ENCODE data around the gene RAPGEF3. TPM values are rescaled to one million over a fixed set of nuclear protein-coding genes. Genes with fewer than 3 reads are reported as not detected.

Gene RAPGEF3
- total RNA-seq, 2 donors from 2014 or later = 10.1 TPM

DNA sequence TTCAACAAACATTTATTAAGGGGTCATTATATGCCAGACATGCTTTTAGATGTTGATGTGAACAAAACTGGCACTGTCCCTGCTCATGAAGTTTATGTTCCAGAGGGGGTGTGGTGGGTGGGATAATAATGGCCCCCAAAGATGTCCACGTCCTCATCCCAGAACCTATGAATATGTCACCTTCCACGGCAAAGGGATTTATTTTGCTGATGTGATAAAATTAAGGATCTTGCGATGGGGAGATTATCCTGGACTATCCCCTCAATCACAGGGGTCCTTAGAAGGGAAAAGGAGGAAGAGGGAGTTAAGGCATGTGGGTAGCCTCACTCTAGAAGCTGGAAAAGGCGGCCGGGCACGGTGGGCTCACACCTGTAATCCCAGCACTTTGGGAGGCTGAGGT, 12.6 kb upstream of the RAPGEF3 start:
- Histone ChIP-seq H3K27me3 (no peaks in the 10 kb centered on the region), H3K4me1 (no peaks in the 10 kb centered on the region), H3K9ac (ENCODE audit: low read depth in 2 of 2, low read length in 2 of 2) (no peak overlapping the region), H3K4me3 (no peak overlapping the region), H3K36me3 (no peaks in the 10 kb centered on the region), H3K27ac (no peak overlapping the region), H3K9me3 (no peaks in the 10 kb centered on the region)
- DNase-seq = no peak
- TF ChIP-seq, protein P1, sequence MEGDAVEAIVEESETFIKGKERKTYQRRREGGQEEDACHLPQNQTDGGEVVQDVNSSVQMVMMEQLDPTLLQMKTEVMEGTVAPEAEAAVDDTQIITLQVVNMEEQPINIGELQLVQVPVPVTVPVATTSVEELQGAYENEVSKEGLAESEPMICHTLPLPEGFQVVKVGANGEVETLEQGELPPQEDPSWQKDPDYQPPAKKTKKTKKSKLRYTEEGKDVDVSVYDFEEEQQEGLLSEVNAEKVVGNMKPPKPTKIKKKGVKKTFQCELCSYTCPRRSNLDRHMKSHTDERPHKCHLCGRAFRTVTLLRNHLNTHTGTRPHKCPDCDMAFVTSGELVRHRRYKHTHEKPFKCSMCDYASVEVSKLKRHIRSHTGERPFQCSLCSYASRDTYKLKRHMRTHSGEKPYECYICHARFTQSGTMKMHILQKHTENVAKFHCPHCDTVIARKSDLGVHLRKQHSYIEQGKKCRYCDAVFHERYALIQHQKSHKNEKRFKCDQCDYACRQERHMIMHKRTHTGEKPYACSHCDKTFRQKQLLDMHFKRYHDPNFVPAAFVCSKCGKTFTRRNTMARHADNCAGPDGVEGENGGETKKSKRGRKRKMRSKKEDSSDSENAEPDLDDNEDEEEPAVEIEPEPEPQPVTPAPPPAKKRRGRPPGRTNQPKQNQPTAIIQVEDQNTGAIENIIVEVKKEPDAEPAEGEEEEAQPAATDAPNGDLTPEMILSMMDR (IDR thresholded peaks at IDR 0.05) = no peak
- intact Hi-C loops (cut with DNase I) = no loop called here

- Histone ChIP-seq H3K36me3 (no peaks in the 10 kb centered on the region), H3K4me1 (no peaks in the 10 kb centered on the region), H3K9ac (ENCODE audit: low read depth in 2 of 2, low read length in 2 of 2) (no peak overlapping the region), H3K27me3 (no peaks in the 10 kb centered on the region), H3K9me3 (no peaks in the 10 kb centered on the region), H3K27ac (no peak overlapping the region), H3K4me3 (no peak overlapping the region)
- intact Hi-C loops (cut with DNase I) = no loop called here
- TF ChIP-seq, protein P1 (IDR thresholded peaks at IDR 0.05) = no peak
- no peak for DNase-seq
Observed at GRCh38 chr12:47770086-47770726, 11.5 kb upstream of the RAPGEF3 start.

- H3K4me1 ChIP-seq = no peaks in the 10 kb centered on the region
- H3K9me3 ChIP-seq = no peaks in the 10 kb centered on the region
- H3K27ac ChIP-seq = no peak overlapping the region
- H3K4me3 ChIP-seq = no peak overlapping the region
- H3K9ac ChIP-seq (ENCODE audit: low read depth in 2 of 2, low read length in 2 of 2) = no peak overlapping the region
- no peak for DNase-seq
- no peaks in the 10 kb centered on the region for H3K36me3 ChIP-seq
- intact Hi-C loops (cut with DNase I) = no loop called here
- TF ChIP-seq, protein P1 (IDR thresholded peaks at IDR 0.05) = no peak
- no peaks in the 10 kb centered on the region for H3K27me3 ChIP-seq
Observed at GRCh38 chr12:47769234-47770085, 10.8 kb upstream of the RAPGEF3 start.

- no peak for DNase-seq
- Histone ChIP-seq H3K4me3 (no peak overlapping the region), H3K36me3 (no peaks in the 10 kb centered on the region), H3K4me1 (no peaks in the 10 kb centered on the region), H3K9ac (ENCODE audit: low read depth in 2 of 2, low read length in 2 of 2) (no peak overlapping the region), H3K27me3 (no peaks in the 10 kb centered on the region), H3K9me3 (no peaks in the 10 kb centered on the region), H3K27ac (no peak overlapping the region)
- intact Hi-C loops (cut with DNase I) = no loop called here
- TF ChIP-seq, protein P1 (IDR thresholded peaks at IDR 0.05) = no peak
Observed at GRCh38 chr12:47768323-47768811, 9.7 kb upstream of the RAPGEF3 start.

- no peak overlapping the region for H3K4me3 ChIP-seq
- H3K4me1 ChIP-seq = no peaks in the 10 kb centered on the region
- intact Hi-C loops (cut with DNase I) = loop anchor here (2.0 kb wide), 1 partner anchor 24 kb away; no protein-coding TSS in a partner anchor
- no peaks in the 10 kb centered on the region for H3K27me3 ChIP-seq
- no peaks in the 10 kb centered on the region for H3K36me3 ChIP-seq
- H3K9me3 ChIP-seq = no peaks in the 10 kb centered on the region
- H3K27ac ChIP-seq = no peak overlapping the region
- no peak overlapping the region for H3K9ac ChIP-seq (ENCODE audit: low read depth in 2 of 2, low read length in 2 of 2)
- TF ChIP-seq, protein P1 (IDR thresholded peaks at IDR 0.05) = peak; percentile 56
- peak; percentile 77 for DNase-seq
Observed at GRCh38 chr12:47767216-47767724, 8.6 kb upstream of the RAPGEF3 start.
